Cerebellar nuclear complex (tissue), 1 donor: Measurements from ENCODE around the gene PNPLA4.

ENCODE experiments used
- DNase-seq, 2 experiments: peaks; one replicate each; lab custom pipeline; 2025; lab: John Stamatoyannopoulos, UW

The PNPLA4 gene

DNA sequence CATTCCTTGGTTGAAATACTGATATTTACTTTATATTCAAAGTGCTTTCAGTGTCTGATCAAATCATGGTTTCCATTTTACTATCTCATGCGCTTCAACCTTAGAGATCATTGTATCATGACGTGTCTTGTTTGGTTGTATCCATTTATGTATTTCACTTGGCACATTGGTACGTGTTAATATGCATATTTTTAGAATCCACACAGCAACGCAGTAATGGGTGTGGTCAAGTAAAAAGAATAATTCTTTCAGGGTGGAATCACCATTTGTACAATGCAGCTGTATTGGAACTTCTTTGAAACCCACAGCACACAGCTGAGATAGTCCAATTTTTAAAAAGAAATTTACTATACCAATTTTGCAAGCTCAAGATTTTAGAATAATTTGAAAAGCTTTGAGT lies 55.2 kb downstream of the PNPLA4 start:
- DNase-seq = no peak

DNA sequence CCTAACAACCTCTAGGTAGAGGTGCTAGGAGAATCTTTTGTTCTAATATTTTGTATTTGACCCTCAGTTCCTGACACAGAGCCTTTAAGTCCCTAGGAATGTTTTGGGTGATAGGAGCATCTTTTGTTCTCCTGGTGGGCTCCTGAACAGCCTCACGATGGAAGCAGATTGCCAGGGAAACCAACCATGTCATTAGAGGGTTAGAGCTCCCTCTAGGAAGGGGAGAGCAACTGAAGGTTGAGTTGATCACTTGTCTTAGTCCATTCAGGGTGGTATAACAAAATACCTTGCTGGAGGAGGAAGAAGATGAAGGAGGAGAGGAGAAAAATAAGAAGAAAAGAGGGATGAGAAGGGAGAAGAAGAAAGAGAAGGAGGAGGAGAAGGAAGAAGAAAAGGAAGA lies 75.0 kb downstream of the PNPLA4 start:
- DNase-seq = no peak
